Upper lobe of right lung (tissue), 1 donor: ENCODE data around the gene ZBTB1. TPM values are rescaled to one million over a fixed set of nuclear protein-coding genes. Genes with fewer than 3 reads are reported as not detected.

ENCODE experiments used
- ATAC-seq: fragments of 200-7000 bp; cut with Tn5 transposase; one replicate; pipeline ENCODE4 v1.9.1; 2020; ENCODE audit warnings: mild to moderate bottlenecking, moderate library complexity
- DNase-seq: peaks from one replicate; pipeline ENCODE4 v3.0.0-alpha.2; 2020
- H3K27ac ChIP-seq: fragments of 200-600 bp; one replicate; pipeline ENCODE4 v1.8.0; 2022
- H3K27me3 ChIP-seq: fragments of 200-600 bp; one replicate; pipeline ENCODE4 v1.8.0; 2022; ENCODE audit warnings: mild to moderate bottlenecking
- H3K36me3 ChIP-seq: fragments of 200-600 bp; one replicate; pipeline ENCODE4 v1.8.0; 2022
- H3K4me1 ChIP-seq: fragments of 200-600 bp; one replicate; pipeline ENCODE4 v1.8.0; 2022
- H3K4me3 ChIP-seq: fragments of 200-600 bp; one replicate; pipeline ENCODE4 v1.8.0; 2022; ENCODE audit warnings: mild to moderate bottlenecking
- H3K9me3 ChIP-seq: fragments of 200-600 bp; one replicate; pipeline ENCODE4 v1.8.0; 2022
- CTCF ChIP-seq: fragments of 200-600 bp; IDR thresholded peaks from one replicate; pipeline ENCODE4 v1.8.0; 2022; ENCODE audit warnings: antibody characterized with exemption
- intact Hi-C: fragments of 100-400 bp; cut with DNase I; formaldehyde crosslinking; loops from one replicate; pipeline ENCODE4 v1.11.0; 2022
- total RNA-seq: library from RNA; stranded (reverse); fragmentation: NEBNext Ultra II Directional; extraction: Animal tissue kit (Norgen Biotek cat#: 25700); gene quantifications from one replicate; pipeline ENCODE4 v1.2.1, GENCODE V29; 2021
- donor health status: DM: no; HTN: yes; CAD: no; lungs with severe emphysema.

ZBTB1 gene
- total RNA-seq, 1 donor from 2014 or later: 47.9 TPM

- Histone ChIP-seq H3K36me3 (no peaks in the 10 kb centered on the region), H3K4me1 (no peaks in the 10 kb centered on the region), H3K4me3 (no peak overlapping the region), H3K27me3 (no peaks in the 10 kb centered on the region), H3K27ac (no peak overlapping the region), H3K9me3 (no peaks in the 10 kb centered on the region)
- ATAC-seq (no peak), DNase-seq (no peak)
- peak; percentile 51 for TF ChIP-seq CTCF
- intact Hi-C loops: no loop called here
These were observed 25.8 kb upstream of the ZBTB1 start for GRCh38 chr14:64478634-64479250.

- Histone ChIP-seq H3K36me3 (peaks cover 45% of the 10 kb centered on the region), H3K4me1 (no peaks in the 10 kb centered on the region), H3K9me3 (no peaks in the 10 kb centered on the region), H3K27me3 (no peaks in the 10 kb centered on the region), H3K4me3 (no peak overlapping the region), H3K27ac (no peak overlapping the region)
- no peak for TF ChIP-seq CTCF
- ATAC-seq (no peak), DNase-seq (no peak)
- intact Hi-C loops: no loop called here
These were observed 15.9 kb upstream of the ZBTB1 start for GRCh38 chr14:64488590-64489099.

GRCh38 chr14:64491637-64492036 is 12.9 kb upstream of the ZBTB1 start:
- Histone ChIP-seq H3K36me3 (peaks cover 31% of the 10 kb centered on the region), H3K4me1 (no peaks in the 10 kb centered on the region), H3K4me3 (no peak overlapping the region), H3K27ac (no peak overlapping the region), H3K27me3 (no peaks in the 10 kb centered on the region), H3K9me3 (no peaks in the 10 kb centered on the region)
- DNase-seq: no peak
- ATAC-seq: no peak
- intact Hi-C loops: no loop called here
- TF ChIP-seq CTCF: no peak

GRCh38 chr14:64493455-64493854 is 11.1 kb upstream of the ZBTB1 start:
- Histone ChIP-seq H3K27ac (no peak overlapping the region), H3K4me1 (no peaks in the 10 kb centered on the region), H3K4me3 (no peak overlapping the region), H3K27me3 (no peaks in the 10 kb centered on the region), H3K9me3 (no peaks in the 10 kb centered on the region), H3K36me3 (peaks cover 18% of the 10 kb centered on the region)
- no peak for TF ChIP-seq CTCF
- DNase-seq (no peak), ATAC-seq (no peak)
- intact Hi-C loops: no loop called here

- Histone ChIP-seq H3K4me1 (peaks cover 6% of the 10 kb centered on the region), H3K4me3 (no peak overlapping the region), H3K27ac (no peak overlapping the region), H3K36me3 (peaks cover 12% of the 10 kb centered on the region), H3K9me3 (no peaks in the 10 kb centered on the region), H3K27me3 (no peaks in the 10 kb centered on the region)
- no peak for TF ChIP-seq CTCF
- intact Hi-C loops: no loop called here
- no peak for DNase-seq
- no peak for ATAC-seq
These were observed 9.3 kb upstream of the ZBTB1 start for GRCh38 chr14:64495252-64495651.

- no peak overlapping the region for H3K27ac ChIP-seq
- no peak for DNase-seq
These were observed 7.8 kb upstream of the ZBTB1 start for GRCh38 chr14:64496764-64497163.

More at GRCh38 chr14:64496764-64497163, 7.8 kb upstream of the ZBTB1 start:
- intact Hi-C loops: no loop called here
- Histone ChIP-seq H3K4me1 (peaks cover 18% of the 10 kb centered on the region), H3K27me3 (no peaks in the 10 kb centered on the region), H3K36me3 (peaks cover 12% of the 10 kb centered on the region), H3K4me3 (no peak overlapping the region), H3K9me3 (no peaks in the 10 kb centered on the region)
- no peak for ATAC-seq
- no peak for TF ChIP-seq CTCF
